Measurements from ENCODE around the gene PMIS2. TPM values are rescaled to one million over a fixed set of nuclear protein-coding genes. Genes with fewer than 3 reads are reported as not detected.

Gene PMIS2
- total RNA-seq, 1 experiment from 2014 or later: not detected

- no peak overlapping the region for H2AFZ ChIP-seq (ENCODE audit: low read length)
- no peak overlapping the region for H3K4me2 ChIP-seq (ENCODE audit: low read depth, low read length, poor library complexity, severe bottlenecking)
- H3K9me2 ChIP-seq (replicated peaks; ENCODE audit: insufficient read depth, low read length): no peaks in the 10 kb centered on the region
- DNase-seq: no peak
- no peak overlapping the region for H3K9ac ChIP-seq (ENCODE audit: low read length)
- H4K20me1 ChIP-seq (ENCODE audit: insufficient read depth, low read depth, low read length): no peaks in the 10 kb centered on the region
- H3K27ac ChIP-seq (ENCODE audit: low read length): no peak overlapping the region
- 0 out of 2 replicates have a peak, but pooled peaks cover 4% of the 10 kb centered on the region for H3K9me3 ChIP-seq (ENCODE audit: low read length)
- H3K4me1 ChIP-seq (ENCODE audit: low read length): peaks cover 7% of the 10 kb centered on the region
- no peaks in the 10 kb centered on the region; the same call in 1 of the 2 replicates for H3K79me2 ChIP-seq (ENCODE audit: low read length)
- H3K4me3 ChIP-seq (ENCODE audit: low read length): no peak overlapping the region
- no peaks in the 10 kb centered on the region for H3K27me3 ChIP-seq (ENCODE audit: low read length)
- H3K36me3 ChIP-seq (ENCODE audit: insufficient read depth, low read length): no peaks in the 10 kb centered on the region
Observed at GRCh38 chr19:35607661-35608060, 21.7 kb downstream of the PMIS2 start.

GRCh38 chr19:35608251-35608650 is 22.3 kb downstream of the PMIS2 start:
- Histone ChIP-seq H3K9me3 (ENCODE audit: low read length) (0 out of 2 replicates have a peak, but pooled peaks cover 4% of the 10 kb centered on the region), H4K20me1 (ENCODE audit: insufficient read depth, low read depth, low read length) (no peaks in the 10 kb centered on the region), H3K27ac (ENCODE audit: low read length) (no peak overlapping the region), H3K4me2 (ENCODE audit: low read depth, low read length, poor library complexity, severe bottlenecking) (no peak overlapping the region), H3K9me2 (replicated peaks; ENCODE audit: insufficient read depth, low read length) (no peaks in the 10 kb centered on the region), H3K4me1 (ENCODE audit: low read length) (peaks cover 11% of the 10 kb centered on the region), H3K27me3 (ENCODE audit: low read length) (no peaks in the 10 kb centered on the region), H3K36me3 (ENCODE audit: insufficient read depth, low read length) (no peaks in the 10 kb centered on the region), H2AFZ (ENCODE audit: low read length) (0 out of 2 replicates have a peak overlapping the region, but pooled peaks have one; percentile 25), H3K9ac (ENCODE audit: low read length) (no peak overlapping the region), H3K79me2 (ENCODE audit: low read length) (peaks cover 6% of the 10 kb centered on the region), H3K4me3 (ENCODE audit: low read length) (no peak overlapping the region)
- peak; percentile 72 for DNase-seq

GRCh38 chr19:35609851-35610353 is 23.9 kb downstream of the PMIS2 start:
- no peaks in the 10 kb centered on the region for H4K20me1 ChIP-seq (ENCODE audit: insufficient read depth, low read depth, low read length)
- H3K4me2 ChIP-seq (ENCODE audit: low read depth, low read length, poor library complexity, severe bottlenecking): no peak overlapping the region
- no peak overlapping the region for H3K27ac ChIP-seq (ENCODE audit: low read length)
- peak overlapping the region; percentile 34; the same call in 1 of the 2 replicates for H2AFZ ChIP-seq (ENCODE audit: low read length)
- H3K9me2 ChIP-seq (replicated peaks; ENCODE audit: insufficient read depth, low read length): no peaks in the 10 kb centered on the region
- no peak overlapping the region for H3K9ac ChIP-seq (ENCODE audit: low read length)
- H3K4me3 ChIP-seq (ENCODE audit: low read length): no peak overlapping the region
- 0 out of 2 replicates have a peak, but pooled peaks cover 4% of the 10 kb centered on the region for H3K9me3 ChIP-seq (ENCODE audit: low read length)
- no peaks in the 10 kb centered on the region for H3K36me3 ChIP-seq (ENCODE audit: insufficient read depth, low read length)
- no peaks in the 10 kb centered on the region for H3K27me3 ChIP-seq (ENCODE audit: low read length)
- peaks cover 18% of the 10 kb centered on the region for H3K4me1 ChIP-seq (ENCODE audit: low read length)
- H3K79me2 ChIP-seq (ENCODE audit: low read length): peaks cover 14% of the 10 kb centered on the region
- no peak for DNase-seq

GRCh38 chr19:35612224-35612558 is 26.2 kb downstream of the PMIS2 start:
- no peak for DNase-seq
- Histone ChIP-seq H3K79me2 (ENCODE audit: low read length) (peaks cover 14% of the 10 kb centered on the region), H3K9ac (ENCODE audit: low read length) (peak overlapping the region; percentile 40), H3K4me1 (ENCODE audit: low read length) (peaks cover 18% of the 10 kb centered on the region), H3K9me3 (ENCODE audit: low read length) (no peaks in the 10 kb centered on the region), H3K9me2 (replicated peaks; ENCODE audit: insufficient read depth, low read length) (no peaks in the 10 kb centered on the region), H3K4me2 (ENCODE audit: low read depth, low read length, poor library complexity, severe bottlenecking) (peak overlapping the region; percentile 91), H2AFZ (ENCODE audit: low read length) (peak overlapping the region; percentile 37; the same call in 1 of the 2 replicates), H3K4me3 (ENCODE audit: low read length) (peak overlapping the region; percentile 94; the same call in 1 of the 2 replicates), H3K27ac (ENCODE audit: low read length) (no peak overlapping the region), H4K20me1 (ENCODE audit: insufficient read depth, low read depth, low read length) (no peaks in the 10 kb centered on the region), H3K36me3 (ENCODE audit: insufficient read depth, low read length) (no peaks in the 10 kb centered on the region; the same call in 1 of the 2 replicates), H3K27me3 (ENCODE audit: low read length) (no peaks in the 10 kb centered on the region)

GRCh38 chr19:35612559-35613321 is 26.8 kb downstream of the PMIS2 start, which contains the start of gene HAUS5:
Gene HAUS5 (plus strand): TSS chr19:35612735. CDS start chr19:35612795, 60 bp downstream.
- Histone ChIP-seq H3K36me3 (ENCODE audit: insufficient read depth, low read length) (no peaks in the 10 kb centered on the region; the same call in 1 of the 2 replicates), H3K27me3 (ENCODE audit: low read length) (no peaks in the 10 kb centered on the region), H2AFZ (ENCODE audit: low read length) (peak within 1 kb of the TSS; percentile 44; the same call in 1 of the 2 replicates), H3K9ac (ENCODE audit: low read length) (peak within 1 kb of the TSS; percentile 90), H3K79me2 (ENCODE audit: low read length) (peaks cover 14% of the 10 kb centered on the region), H3K4me1 (ENCODE audit: low read length) (peaks cover 18% of the 10 kb centered on the region), H3K27ac (ENCODE audit: low read length) (no peak within 1 kb of the TSS), H3K4me3 (ENCODE audit: low read length) (peak within 1 kb of the TSS; percentile 94), H3K9me2 (replicated peaks; ENCODE audit: insufficient read depth, low read length) (no peaks in the 10 kb centered on the region), H3K9me3 (ENCODE audit: low read length) (no peaks in the 10 kb centered on the region), H3K4me2 (ENCODE audit: low read depth, low read length, poor library complexity, severe bottlenecking) (peak within 1 kb of the TSS; percentile 91), H4K20me1 (ENCODE audit: insufficient read depth, low read depth, low read length) (no peaks in the 10 kb centered on the region)
- DNase-seq: peak; percentile 97

GRCh38 chr19:35613574-35613973 is 27.6 kb downstream of the PMIS2 start:
- Histone ChIP-seq H3K79me2 (ENCODE audit: low read length) (peaks cover 14% of the 10 kb centered on the region), H3K27ac (ENCODE audit: low read length) (no peak overlapping the region), H3K27me3 (ENCODE audit: low read length) (no peaks in the 10 kb centered on the region), H2AFZ (ENCODE audit: low read length) (no peak overlapping the region), H3K4me2 (ENCODE audit: low read depth, low read length, poor library complexity, severe bottlenecking) (peak overlapping the region; percentile 91), H3K9me3 (ENCODE audit: low read length) (no peaks in the 10 kb centered on the region), H3K36me3 (ENCODE audit: insufficient read depth, low read length) (no peaks in the 10 kb centered on the region; the same call in 1 of the 2 replicates), H3K4me3 (ENCODE audit: low read length) (peak overlapping the region; percentile 94), H4K20me1 (ENCODE audit: insufficient read depth, low read depth, low read length) (no peaks in the 10 kb centered on the region), H3K9ac (ENCODE audit: low read length) (peak overlapping the region; percentile 90), H3K9me2 (replicated peaks; ENCODE audit: insufficient read depth, low read length) (no peaks in the 10 kb centered on the region), H3K4me1 (ENCODE audit: low read length) (peaks cover 18% of the 10 kb centered on the region)
- DNase-seq: no peak

GRCh38 chr19:35615036-35615435 is 29.1 kb downstream of the PMIS2 start:
- H3K4me3 ChIP-seq (ENCODE audit: low read length): no peak overlapping the region
- H4K20me1 ChIP-seq (ENCODE audit: insufficient read depth, low read depth, low read length): no peaks in the 10 kb centered on the region
- no peak overlapping the region for H2AFZ ChIP-seq (ENCODE audit: low read length)
- no peaks in the 10 kb centered on the region for H3K9me2 ChIP-seq (replicated peaks; ENCODE audit: insufficient read depth, low read length)
- peaks cover 14% of the 10 kb centered on the region for H3K79me2 ChIP-seq (ENCODE audit: low read length)
- H3K9me3 ChIP-seq (ENCODE audit: low read length): no peaks in the 10 kb centered on the region
- no peaks in the 10 kb centered on the region; the same call in 1 of the 2 replicates for H3K36me3 ChIP-seq (ENCODE audit: insufficient read depth, low read length)
- no peak overlapping the region for H3K9ac ChIP-seq (ENCODE audit: low read length)
- peaks cover 18% of the 10 kb centered on the region for H3K4me1 ChIP-seq (ENCODE audit: low read length)
- H3K27me3 ChIP-seq (ENCODE audit: low read length): no peaks in the 10 kb centered on the region
- no peak overlapping the region for H3K27ac ChIP-seq (ENCODE audit: low read length)
- no peak for DNase-seq
- H3K4me2 ChIP-seq (ENCODE audit: low read depth, low read length, poor library complexity, severe bottlenecking): no peak overlapping the region

- Histone ChIP-seq H3K9me3 (ENCODE audit: low read length) (no peaks in the 10 kb centered on the region), H3K4me3 (ENCODE audit: low read length) (no peak overlapping the region), H3K27ac (ENCODE audit: low read length) (no peak overlapping the region)
Observed at GRCh38 chr19:35618857-35619256, 32.9 kb downstream of the PMIS2 start.

More at GRCh38 chr19:35618857-35619256, 32.9 kb downstream of the PMIS2 start:
- H4K20me1 ChIP-seq (ENCODE audit: insufficient read depth, low read depth, low read length): no peaks in the 10 kb centered on the region
- no peaks in the 10 kb centered on the region for H3K9me2 ChIP-seq (replicated peaks; ENCODE audit: insufficient read depth, low read length)
- no peak overlapping the region for H3K9ac ChIP-seq (ENCODE audit: low read length)
- H3K4me2 ChIP-seq (ENCODE audit: low read depth, low read length, poor library complexity, severe bottlenecking): no peak overlapping the region
- H3K27me3 ChIP-seq (ENCODE audit: low read length): no peaks in the 10 kb centered on the region
- peaks cover 2% of the 10 kb centered on the region for H3K79me2 ChIP-seq (ENCODE audit: low read length)
- H3K36me3 ChIP-seq (ENCODE audit: insufficient read depth, low read length): peaks cover 5% of the 10 kb centered on the region; the same call in 1 of the 2 replicates
- DNase-seq: no peak
- peaks cover 1% of the 10 kb centered on the region for H3K4me1 ChIP-seq (ENCODE audit: low read length)
- H2AFZ ChIP-seq (ENCODE audit: low read length): no peak overlapping the region
